Esophagus muscularis mucosa (tissue), 4 donors: Measurements from ENCODE around the gene AFTPH.

Source experiments
- CTCF ChIP-seq, 3 experiments: fragments of 200-600 bp in 2 of 3; fragments of 450-650 bp in 1 of 3; sonication (generic) in 2 of 3; IDR thresholded peaks; one replicate each; pipeline ENCODE4 v1.5.1; 2017 to 2019; ENCODE audit warnings: antibody characterized with exemption in 3 of 3, mild to moderate bottlenecking in 2 of 3, moderate library complexity in 1 of 3
- EP300 ChIP-seq: sonication (generic); formaldehyde crosslinking; IDR thresholded peaks from one replicate; pipeline ENCODE4 v1.6.1; 2017; ENCODE audit warnings: antibody characterized with exemption
- POLR2A ChIP-seq: fragments of 450-650 bp; IDR thresholded peaks from one replicate; pipeline ENCODE4 v1.6.1; 2017; ENCODE audit warnings: antibody characterized with exemption, moderate library complexity, mild to moderate bottlenecking, low read depth
- POLR2AphosphoS5 ChIP-seq, 2 donors: sonication (generic); formaldehyde crosslinking; IDR thresholded peaks; one replicate each; pipeline ENCODE4 v1.6.1; 2017; ENCODE audit warnings: antibody characterized with exemption in 2 of 2

- TF ChIP-seq CTCF (IDR thresholded peaks at IDR 0.05): no peak
- no peak for TF ChIP-seq POLR2A
- TF ChIP-seq EP300: no peak
- TF ChIP-seq POLR2AphosphoS5 (IDR thresholded peaks at IDR 0.05): no peak
Observed at GRCh38 chr2:64605026-64605471, 80.9 kb downstream of the AFTPH start.
